BLaER1 (cell line): ENCODE measurements around the gene SPRED2.

Experiments
- H3K27ac ChIP-seq: shearing (Covaris generic); formaldehyde crosslinking; 2 replicates; pipeline ENCODE4 v1.8.1; 2022
- H3K27me3 ChIP-seq: shearing (Covaris generic); formaldehyde crosslinking; 2 replicates; pipeline ENCODE4 v1.8.1; 2022
- H3K36me3 ChIP-seq: shearing (Covaris generic); formaldehyde crosslinking; 2 replicates; pipeline ENCODE4 v1.8.1; 2022
- H3K4me1 ChIP-seq: shearing (Covaris generic); formaldehyde crosslinking; 2 replicates; pipeline ENCODE4 v1.8.1; 2022
- H3K4me2 ChIP-seq: shearing (Covaris generic); formaldehyde crosslinking; 2 replicates; pipeline ENCODE4 v1.8.1; 2022
- H3K4me3 ChIP-seq: shearing (Covaris generic); formaldehyde crosslinking; 2 replicates; pipeline ENCODE4 v1.8.1; 2022
- H3K9ac ChIP-seq: shearing (Covaris generic); formaldehyde crosslinking; 2 replicates; pipeline ENCODE4 v1.8.1; 2022
- H3K9me3 ChIP-seq: shearing (Covaris generic); formaldehyde crosslinking; 2 replicates; pipeline ENCODE4 v1.8.1; 2022
- H4K20me1 ChIP-seq: shearing (Covaris generic); formaldehyde crosslinking; 2 replicates; pipeline ENCODE4 v1.8.1; 2022
- Cebpa-rat ChIP-seq: shearing (Covaris generic); IDR thresholded peaks from 2 replicates; pipeline ENCODE4 v1.8.1; 2022

Gene SPRED2

GRCh38 chr2:65264821-65265670 lies 167.4 kb downstream of the SPRED2 start:
- no peak overlapping the region for H3K9ac ChIP-seq
- no peak overlapping the region for H3K4me3 ChIP-seq
- H3K27me3 ChIP-seq, result no peaks in the 10 kb centered on the region
- no peak overlapping the region for H3K27ac ChIP-seq
- H3K4me1 ChIP-seq, result peaks cover 14% of the 10 kb centered on the region
- H3K36me3 ChIP-seq, result peaks cover 88% of the 10 kb centered on the region
- H3K9me3 ChIP-seq, result no peaks in the 10 kb centered on the region
- H3K4me2 ChIP-seq, result no peak overlapping the region
- H4K20me1 ChIP-seq, result peaks cover 100% of the 10 kb centered on the region
- no peak for TF ChIP-seq Cebpa-rat

GRCh38 chr2:65263986-65264385 lies 168.4 kb downstream of the SPRED2 start:
- Histone ChIP-seq H3K9me3 (no peaks in the 10 kb centered on the region), H3K27me3 (no peaks in the 10 kb centered on the region), H4K20me1 (peaks cover 100% of the 10 kb centered on the region), H3K27ac (no peak overlapping the region), H3K9ac (no peak overlapping the region), H3K4me3 (no peak overlapping the region), H3K4me1 (peaks cover 12% of the 10 kb centered on the region), H3K4me2 (no peak overlapping the region), H3K36me3 (peaks cover 93% of the 10 kb centered on the region)
- TF ChIP-seq Cebpa-rat, result no peak

GRCh38 chr2:65263262-65263661 lies 169.1 kb downstream of the SPRED2 start:
- Histone ChIP-seq H3K27ac (no peak overlapping the region), H3K9me3 (no peaks in the 10 kb centered on the region), H3K4me1 (peaks cover 5% of the 10 kb centered on the region), H4K20me1 (peaks cover 100% of the 10 kb centered on the region), H3K9ac (no peak overlapping the region), H3K4me3 (no peak overlapping the region), H3K4me2 (no peak overlapping the region), H3K27me3 (no peaks in the 10 kb centered on the region), H3K36me3 (peaks cover 93% of the 10 kb centered on the region)
- TF ChIP-seq Cebpa-rat, result no peak

- Histone ChIP-seq H3K27me3 (no peaks in the 10 kb centered on the region), H3K4me3 (no peak overlapping the region), H3K4me2 (no peak overlapping the region), H3K9me3 (no peaks in the 10 kb centered on the region), H3K27ac (no peak overlapping the region), H3K9ac (no peak overlapping the region), H3K4me1 (no peaks in the 10 kb centered on the region), H3K36me3 (peaks cover 90% of the 10 kb centered on the region), H4K20me1 (peaks cover 98% of the 10 kb centered on the region)
- TF ChIP-seq Cebpa-rat, result no peak
Measured at GRCh38 chr2:65261676-65262075, 170.7 kb downstream of the SPRED2 start.
